HepG2 (cell line): ENCODE data around the gene FCMR. TPM values are rescaled to one million over a fixed set of nuclear protein-coding genes. Genes with fewer than 3 reads are reported as not detected.

Source experiments
- ATF1 ChIP-seq: IDR thresholded peaks from 2 replicates; pipeline ENCODE4 v1.6.1; 2016; ENCODE audit warnings: mild to moderate bottlenecking, control low read depth
- MAZ ChIP-seq, 2 experiments: sonication (generic) in 1 of 2; formaldehyde crosslinking in 1 of 2; IDR thresholded peaks; 2 replicates each; pipeline versions ENCODE4 v1.5.0 to v1.6.1; 2012 to 2020; ENCODE audit warnings: low read depth in 2 of 2, mild to moderate bottlenecking in 2 of 2, borderline replicate concordance in 1 of 2, improper control_type of control experiment in 1 of 2, low read length in 1 of 2, missing genetic modification reagents in 1 of 2, moderate library complexity in 1 of 2
- PAXIP1 ChIP-seq: sonication (generic); formaldehyde crosslinking; conservative IDR thresholded peaks from 2 replicates; pipeline ENCODE4 v1.4.0; 2020; ENCODE audit warnings: mild to moderate bottlenecking, missing genetic modification reagents, moderate library complexity
- PLSCR1 ChIP-seq: sonication (generic); formaldehyde crosslinking; IDR thresholded peaks from 2 replicates; pipeline ENCODE4 v1.5.0; 2020; ENCODE audit warnings: missing genetic modification reagents, mild to moderate bottlenecking, borderline replicate concordance
- REST ChIP-seq, 2 experiments: IDR thresholded peaks; 2 replicates each; pipeline ENCODE4 v1.6.1; 2011 to 2012; ENCODE audit warnings: low read length in 2 of 2, borderline replicate concordance in 1 of 2, low read depth in 1 of 2, mild to moderate bottlenecking in 1 of 2, moderate library complexity in 1 of 2
- THRA ChIP-seq: sonication (generic); formaldehyde crosslinking; IDR thresholded peaks from 2 replicates; pipeline ENCODE4 v1.4.0; 2020; ENCODE audit warnings: missing genetic modification reagents, borderline replicate concordance
- polyA plus RNA-seq, 8 experiments: library from polyadenylated mRNA; depleted of rRNA in 3 of 8; stranded (reverse) in 7 of 8; unstranded in 1 of 8; fragments of >200 nt; fragmentation: Illumina TruSeq in 4 of 8; extraction: Trizol in 4 of 8; gene quantifications; 2 replicates each; pipeline versions ENCODE4 v1.2.1 to v1.2.3, GENCODE V29; 2011 to 2016; ENCODE audit warnings: low read depth in 4 of 8, missing spikeins in 1 of 8, mixed read lengths in 1 of 8; ENCODE audit not compliant: insufficient read depth in 1 of 8
- total RNA-seq, 5 experiments: library from RNA; depleted of rRNA; stranded (reverse); fragments of >200 nt; fragmentation: Illumina TruSeq; extraction: Trizol; gene quantifications; 2 replicates each; pipeline ENCODE4 v1.2.3, GENCODE V29; 2016; ENCODE audit warnings: low read depth in 1 of 5

FCMR gene
- total and polyA plus RNA-seq, 2 of the 13 experiments (the other 11 are each of a cell fraction or from before 2014, with no cell fraction given), result not detected

- TF ChIP-seq REST (IDR thresholded peaks at IDR 0.05; ENCODE audit: borderline replicate concordance in 1 of 2, low read depth in 1 of 2, low read length in 2 of 2) (no peak), MAZ (IDR thresholded peaks at IDR 0.05; ENCODE audit: borderline replicate concordance, low read depth, low read length) (no peak), MAZ (CRISPR knock-in tag; IDR thresholded peaks at IDR 0.05; ENCODE audit: low read depth) (no peak), PAXIP1 (no peak), PLSCR1 (CRISPR knock-in tag) (no peak), THRA (CRISPR knock-in tag) (no peak), ATF1 (no peak)
Observed at GRCh38 chr1:206892351-206892984, 29.3 kb downstream of the FCMR start (continued).
